ENCODE data around the gene AIG1.

- TF ChIP-seq ATF3 (CRISPR knock-in tag; IDR thresholded peaks at IDR 0.05) (no peak), ZNF350 (CRISPR knock-in tag; IDR thresholded peaks at IDR 0.05; ENCODE audit: borderline replicate concordance, low read depth) (no peak), EP300 (IDR thresholded peaks at IDR 0.05; ENCODE audit: low read depth in 2 of 2, low read length in 2 of 2) (no peak), EP300 (CRISPR knock-in tag; IDR thresholded peaks at IDR 0.05; ENCODE audit: borderline replicate concordance) (no peak), CTCF (CRISPR knock-in tag; IDR thresholded peaks at IDR 0.05) (no peak), POLR2AphosphoS5 (IDR thresholded peaks at IDR 0.05; ENCODE audit: low read depth, low read length) (no peak), ATF2 (CRISPR knock-in tag; IDR thresholded peaks at IDR 0.05) (no peak), POLR2A (IDR thresholded peaks at IDR 0.05; ENCODE audit: insufficient read depth in 1 of 2, low read depth in 2 of 2, low read length in 2 of 2) (no peak)
These were observed 263.2 kb downstream of the AIG1 start for GRCh38 chr6:143323729-143324470.

All from HepG2 (cell line).